IMR-90 (cell line): ENCODE measurements around the gene GSTO1. TPM values are rescaled to one million over a fixed set of nuclear protein-coding genes. Genes with fewer than 3 reads are reported as not detected.
"Not testable (repeated sequence)": the region's sequence is repeated elsewhere in the genome, so short reads cannot be mapped to it uniquely, and the experiment has no call there.

Experiments used
- ATAC-seq: fragments of 200-7000 bp; cut with Tn5 transposase; 2 replicates; pipeline ENCODE4 v1.9.1; 2020; ENCODE audit warnings: low read depth, mild to moderate bottlenecking, moderate library complexity
- BruUV-seq: library from RNA; stranded (reverse); fragments of 400-500 nt; replicated peaks from 2 replicates; lab custom pipeline; 2021; lab: Mats Ljungman, UMichigan
- CTCF ChIA-PET: fragments of 300-600 bp; formaldehyde crosslinking; extraction: SDS; loops from one replicate; lab custom pipeline; 2021; ENCODE audit warnings: antibody characterized with exemption; lab: Yijun Ruan, JAX
- POLR2A ChIA-PET: fragments of 300-600 bp; sonication (Branson Sonifier 250); formaldehyde crosslinking; loops from one replicate; lab custom pipeline; 2022; ENCODE audit warnings: antibody characterized with exemption; ENCODE audit not compliant: unreplicated experiment; lab: Charles Lee
- DNase-seq: peaks from one replicate; pipeline ENCODE4 v3.0.0; 2013
- H2AFZ ChIP-seq: replicated peaks from 2 replicates; pipeline ENCODE3; 2013; ENCODE audit warnings: low read length, mild to moderate bottlenecking; ENCODE audit not compliant: poor library complexity
- H2AK5ac ChIP-seq: 2 replicates; pipeline ENCODE4 v1.6.1; 2013; ENCODE audit warnings: low read depth, low read length, inconsistent platforms
- H2AK9ac ChIP-seq: replicated peaks from 2 replicates; pipeline ENCODE3; 2013; ENCODE audit warnings: mild to moderate bottlenecking, low read depth, low read length, moderate library complexity; ENCODE audit not compliant: poor library complexity
- H2BK120ac ChIP-seq: 2 replicates; pipeline ENCODE4 v1.6.1; 2013; ENCODE audit warnings: low read depth, low read length, inconsistent platforms
- H2BK15ac ChIP-seq: 3 replicates; pipeline ENCODE4 v1.6.1; 2013; ENCODE audit warnings: low read depth, low read length, inconsistent platforms
- H2BK20ac ChIP-seq: 2 replicates; pipeline ENCODE4 v1.6.1; 2013; ENCODE audit warnings: low read depth, mild to moderate bottlenecking, inconsistent platforms, low read length, moderate library complexity
- H2BK5ac ChIP-seq: 2 replicates; pipeline ENCODE4 v1.6.1; 2013; ENCODE audit warnings: mild to moderate bottlenecking, low read depth, low read length, inconsistent platforms; ENCODE audit not compliant: poor library complexity, severe bottlenecking
- H3K14ac ChIP-seq: replicated peaks from 2 replicates; pipeline ENCODE4 v1.6.1; 2013; ENCODE audit warnings: low read depth, low read length, inconsistent platforms
- H3K18ac ChIP-seq: 2 replicates; pipeline ENCODE4 v1.6.1; 2013; ENCODE audit warnings: low read depth, low read length, control low read depth
- H3K23ac ChIP-seq: 2 replicates; pipeline ENCODE4 v1.6.1; 2013; ENCODE audit warnings: low read depth, low read length, inconsistent platforms
- H3K27ac ChIP-seq: 2 replicates; pipeline ENCODE4 v1.5.1; 2013; ENCODE audit warnings: mild to moderate bottlenecking, control low read depth, low read length; ENCODE audit not compliant: insufficient read depth
- H3K27me3 ChIP-seq: 2 replicates; pipeline ENCODE4 v1.6.1; 2013; ENCODE audit warnings: low read length; ENCODE audit not compliant: control insufficient read depth, insufficient read depth
- H3K36me3 ChIP-seq: 2 replicates; pipeline ENCODE4 v1.6.1; 2013; ENCODE audit warnings: low read length, mixed read lengths; ENCODE audit not compliant: control insufficient read depth, insufficient read depth
- H3K4ac ChIP-seq: 2 replicates; pipeline ENCODE4 v1.6.1; 2013; ENCODE audit warnings: low read depth, low read length, inconsistent platforms
- H3K4me1 ChIP-seq: 2 replicates; pipeline ENCODE4 v1.6.1; 2013; ENCODE audit warnings: low read length, mixed read lengths; ENCODE audit not compliant: control insufficient read depth, insufficient read depth
- H3K4me2 ChIP-seq: 2 replicates; pipeline ENCODE4 v1.6.1; 2013; ENCODE audit warnings: low read depth, mild to moderate bottlenecking, control low read depth, low read length, moderate library complexity
- H3K4me3 ChIP-seq: 2 replicates; pipeline ENCODE4 v1.5.1; 2013; ENCODE audit warnings: low read depth, mild to moderate bottlenecking, control low read depth, low read length, moderate library complexity; ENCODE audit not compliant: insufficient read depth
- H3K56ac ChIP-seq: 2 replicates; pipeline ENCODE4 v1.6.1; 2013; ENCODE audit warnings: low read length, inconsistent platforms; ENCODE audit not compliant: insufficient read depth; ENCODE audit errors: extremely low read depth
- H3K79me1 ChIP-seq, 2 experiments: 2 replicates each; pipeline ENCODE4 v1.6.1; 2013; ENCODE audit warnings: low read length in 2 of 2, inconsistent platforms in 1 of 2, low read depth in 1 of 2
- H3K9ac ChIP-seq: 2 replicates; pipeline ENCODE4 v1.6.1; 2013; ENCODE audit warnings: low read depth, low read length, control low read depth
- H3K9me1 ChIP-seq: 2 replicates; pipeline ENCODE4 v1.6.1; 2013; ENCODE audit warnings: low read length, inconsistent platforms; ENCODE audit not compliant: insufficient read depth
- H3K9me3 ChIP-seq: 2 replicates; pipeline ENCODE4 v1.6.1; 2013; ENCODE audit warnings: low read length; ENCODE audit not compliant: control insufficient read depth, insufficient read depth
- H4K20me1 ChIP-seq: 2 replicates; pipeline ENCODE4 v1.6.1; 2013; ENCODE audit warnings: low read length, inconsistent platforms; ENCODE audit not compliant: insufficient read depth
- H4K5ac ChIP-seq: 2 replicates; pipeline ENCODE4 v1.6.1; 2013; ENCODE audit warnings: mild to moderate bottlenecking, low read depth, low read length, control low read depth
- H4K8ac ChIP-seq, 2 experiments: 2 replicates each; pipeline ENCODE4 v1.6.1; 2013; ENCODE audit warnings: low read depth in 2 of 2, low read length in 2 of 2, control low read depth in 1 of 2, inconsistent platforms in 1 of 2
- H4K91ac ChIP-seq: 2 replicates; pipeline ENCODE4 v1.6.1; 2013; ENCODE audit warnings: low read depth, low read length, inconsistent platforms; ENCODE audit not compliant: insufficient read depth
- WGBS, 2 experiments: methylation state at CpG; one replicate each; pipeline versions ENCODE4 v1.1.5 to v1.1.7; 2013; ENCODE audit warnings: missing lambda C conversion rate in 2 of 2; ENCODE audit not compliant: insufficient read length in 1 of 2; ENCODE audit errors: extremely low coverage in 2 of 2; 5-methylcytosine and 5-hydroxymethylcytosine counted together
- dilution Hi-C: fragments of 300-500 bp; cut with HindIII; formaldehyde crosslinking; loops from one replicate; pipeline ENCODE4 v1.14.3; 2018; ENCODE audit warnings: low sequenced_read_pairs; ENCODE audit not compliant: unreplicated experiment
- in situ Hi-C: fragments of 300-500 bp; cut with MboI; formaldehyde crosslinking; loops from 3 replicates; pipeline ENCODE4 v1.14.3; 2019; ENCODE audit warnings: low sequenced_read_pairs, inconsistent platforms, mixed read lengths
- intact Hi-C: fragments of 100-400 bp; cut with micrococcal nuclease; formaldehyde crosslinking; loops from 2 replicates; pipeline ENCODE4 v1.10.0; 2022
- polyA plus RNA-seq, 3 experiments: library from polyadenylated mRNA; depleted of rRNA; stranded (reverse); fragments of >200 nt; gene quantifications; 2 replicates each; pipeline ENCODE4 v1.2.3, GENCODE V29; 2012; ENCODE audit warnings: low replicate concordance in 1 of 3
- total RNA-seq: library from RNA; depleted of rRNA; stranded (reverse); fragments of >200 nt; gene quantifications from 2 replicates; pipeline ENCODE4 v1.2.3, GENCODE V29; 2012

GSTO1 gene
- total and polyA plus RNA-seq, 2 of the 4 experiments (the other 2 are of a cell fraction), result 186 to 258 TPM

- 100% methylated on average over 1 of the region's 3 CpGs; no CpG with 5 or more reads in 1 of the 2 experiments for WGBS, 2 experiments
- not testable (repeated sequence) for H2AFZ ChIP-seq
- peaks cover 14% of the 10 kb centered on the region for H3K27me3 ChIP-seq
These were observed 11.7 kb upstream of the GSTO1 start for GRCh38 chr10:104243009-104243408.

More at GRCh38 chr10:104243009-104243408, 11.7 kb upstream of the GSTO1 start:
- in situ Hi-C loops, H2AK5ac ChIP-seq, H4K5ac ChIP-seq, H3K23ac ChIP-seq, intact Hi-C loops, H3K4me3 ChIP-seq, H3K9me3 ChIP-seq, CTCF ChIA-PET, H3K4ac ChIP-seq, H3K9ac ChIP-seq, H2BK120ac ChIP-seq, H3K36me3 ChIP-seq, H3K56ac ChIP-seq, DNase-seq, H4K20me1 ChIP-seq, H3K4me1 ChIP-seq, H3K14ac ChIP-seq, H4K91ac ChIP-seq, H2AK9ac ChIP-seq, H3K27ac ChIP-seq, H2BK20ac ChIP-seq, H3K79me1 ChIP-seq, H3K9me1 ChIP-seq, BruUV-seq, H4K8ac ChIP-seq, H3K4me2 ChIP-seq, H3K18ac ChIP-seq, dilution Hi-C loops, POLR2A ChIA-PET, H2BK15ac ChIP-seq, ATAC-seq, H2BK5ac ChIP-seq: not testable (repeated sequence)
